ENCODE data around the gene LETM1.

LETM1 gene

DNA sequence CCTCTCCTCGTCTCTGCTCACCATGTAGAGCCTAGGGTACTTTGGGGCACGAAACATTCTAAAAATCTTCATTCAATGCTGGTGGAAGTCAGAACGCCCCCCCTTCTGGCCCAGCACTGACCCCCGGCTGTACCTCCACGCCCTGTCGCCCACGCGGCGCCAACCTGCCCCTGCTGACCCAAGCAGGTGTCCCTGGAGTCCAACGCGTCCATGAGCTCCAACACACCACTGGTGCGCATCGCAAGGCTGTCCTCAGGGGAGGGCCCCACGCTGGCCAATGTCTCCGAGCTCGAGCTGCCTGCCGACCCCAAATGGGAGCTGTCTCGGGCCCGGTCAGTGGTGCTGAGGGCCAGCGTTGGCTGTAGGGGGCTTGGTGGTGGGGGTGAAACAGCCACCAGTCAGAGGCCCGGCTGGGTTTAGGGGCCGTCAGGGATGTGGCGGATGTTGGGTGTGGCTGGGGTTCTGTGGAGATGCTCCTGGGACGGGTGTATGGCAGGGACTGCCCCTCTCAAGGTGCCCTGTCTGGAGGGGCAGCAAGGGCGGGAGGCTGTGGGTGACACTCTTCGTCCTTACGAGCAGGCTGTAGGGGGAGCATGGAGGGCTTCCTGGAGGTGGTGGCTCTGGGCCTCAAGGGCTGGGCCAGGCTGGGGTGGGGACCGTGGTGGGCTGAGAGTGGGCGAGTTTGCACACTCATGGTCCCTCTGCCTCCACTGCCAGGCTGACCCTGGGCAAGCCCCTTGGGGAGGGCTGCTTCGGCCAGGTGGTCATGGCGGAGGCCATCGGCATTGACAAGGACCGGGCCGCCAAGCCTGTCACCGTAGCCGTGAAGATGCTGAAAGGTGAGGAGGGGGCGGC, 51.1 kb downstream of the LETM1 start:
- DNase-seq, result no peak

GRCh38 chr4:1803523-1804423, 52.2 kb downstream of the LETM1 start:
- DNase-seq, result no peak

DNA sequence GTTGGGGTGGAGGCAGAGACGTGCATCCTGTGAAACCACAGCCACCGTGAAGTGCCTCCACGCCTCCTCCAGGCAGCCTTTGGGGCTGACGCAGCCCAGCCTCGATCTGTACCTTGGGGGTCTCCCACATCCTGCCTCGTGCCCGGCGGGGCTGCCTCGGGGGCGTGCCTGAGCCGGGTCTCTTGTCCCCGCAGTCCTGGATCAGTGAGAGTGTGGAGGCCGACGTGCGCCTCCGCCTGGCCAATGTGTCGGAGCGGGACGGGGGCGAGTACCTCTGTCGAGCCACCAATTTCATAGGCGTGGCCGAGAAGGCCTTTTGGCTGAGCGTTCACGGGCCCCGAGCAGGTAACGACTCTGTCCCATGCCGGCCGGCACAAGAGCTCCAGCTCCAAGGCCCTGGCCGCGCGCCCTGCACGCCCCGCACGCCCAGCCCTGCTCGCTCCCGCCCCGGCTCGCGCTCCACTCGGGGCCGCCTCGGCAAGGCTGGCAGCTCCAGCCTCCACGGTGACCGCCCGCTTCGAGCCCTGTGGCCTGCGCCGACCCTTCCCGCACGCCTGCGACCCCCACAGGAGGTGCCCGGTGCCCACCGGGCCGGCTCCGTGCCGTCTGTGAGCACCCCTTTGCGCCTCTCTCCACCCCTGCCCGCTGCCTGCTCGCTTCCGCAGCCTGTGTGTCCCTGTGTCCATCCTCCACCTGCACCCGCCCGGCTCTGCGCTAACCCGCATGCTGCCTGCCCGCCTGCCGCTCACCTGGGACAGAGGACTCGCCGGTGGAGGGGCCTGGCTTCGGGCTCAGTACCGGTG, 53.0 kb downstream of the LETM1 start:
- DNase-seq, result no peak

DNA sequence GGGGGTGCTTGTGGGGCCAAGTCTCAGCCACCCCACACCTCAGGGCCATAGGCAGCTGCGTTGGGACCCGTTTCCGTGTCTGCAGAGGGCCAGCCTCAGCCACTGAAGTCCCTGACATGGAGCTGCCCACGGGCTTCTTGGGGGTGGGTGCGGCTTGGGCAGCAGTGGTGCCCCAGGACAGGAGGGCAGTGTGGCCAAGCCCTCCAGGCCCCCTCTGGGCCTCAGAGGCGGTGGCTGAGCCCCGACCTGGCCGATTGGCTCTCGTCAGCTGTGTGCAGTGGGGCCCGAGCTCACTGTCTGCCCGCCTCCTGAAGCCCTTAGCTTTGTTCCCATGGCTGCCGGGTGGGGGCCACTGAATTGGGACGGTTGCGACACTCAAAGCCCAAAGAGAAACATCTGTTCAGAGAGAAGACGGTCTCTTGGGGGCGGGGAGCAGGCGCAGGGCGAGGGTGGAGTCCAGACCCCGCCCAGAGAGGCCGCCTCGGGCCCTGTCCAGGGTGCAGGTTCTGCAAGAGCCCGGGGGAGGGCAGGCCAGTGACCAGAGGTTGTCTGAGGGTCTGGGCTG, 53.7 kb downstream of the LETM1 start:
- no peak for DNase-seq

- no peak for DNase-seq
Measured at GRCh38 chr4:1801286-1801958, 54.5 kb downstream of the LETM1 start.

GRCh38 chr4:1800805-1801204, 55.2 kb downstream of the LETM1 start:
- DNase-seq, result no peak

- DNase-seq, result peak; percentile 46
Measured at GRCh38 chr4:1799387-1800375, 56.3 kb downstream of the LETM1 start.

GRCh38 chr4:1798580-1799386, 57.2 kb downstream of the LETM1 start:
- DNase-seq, result no peak

GRCh38 chr4:1797861-1798579, 57.9 kb downstream of the LETM1 start:
- no peak for DNase-seq

- DNase-seq, result no peak
Measured at GRCh38 chr4:1797298-1797860, 58.6 kb downstream of the LETM1 start.

GRCh38 chr4:1796486-1797204, 59.3 kb downstream of the LETM1 start:
- no peak for DNase-seq

DNA sequence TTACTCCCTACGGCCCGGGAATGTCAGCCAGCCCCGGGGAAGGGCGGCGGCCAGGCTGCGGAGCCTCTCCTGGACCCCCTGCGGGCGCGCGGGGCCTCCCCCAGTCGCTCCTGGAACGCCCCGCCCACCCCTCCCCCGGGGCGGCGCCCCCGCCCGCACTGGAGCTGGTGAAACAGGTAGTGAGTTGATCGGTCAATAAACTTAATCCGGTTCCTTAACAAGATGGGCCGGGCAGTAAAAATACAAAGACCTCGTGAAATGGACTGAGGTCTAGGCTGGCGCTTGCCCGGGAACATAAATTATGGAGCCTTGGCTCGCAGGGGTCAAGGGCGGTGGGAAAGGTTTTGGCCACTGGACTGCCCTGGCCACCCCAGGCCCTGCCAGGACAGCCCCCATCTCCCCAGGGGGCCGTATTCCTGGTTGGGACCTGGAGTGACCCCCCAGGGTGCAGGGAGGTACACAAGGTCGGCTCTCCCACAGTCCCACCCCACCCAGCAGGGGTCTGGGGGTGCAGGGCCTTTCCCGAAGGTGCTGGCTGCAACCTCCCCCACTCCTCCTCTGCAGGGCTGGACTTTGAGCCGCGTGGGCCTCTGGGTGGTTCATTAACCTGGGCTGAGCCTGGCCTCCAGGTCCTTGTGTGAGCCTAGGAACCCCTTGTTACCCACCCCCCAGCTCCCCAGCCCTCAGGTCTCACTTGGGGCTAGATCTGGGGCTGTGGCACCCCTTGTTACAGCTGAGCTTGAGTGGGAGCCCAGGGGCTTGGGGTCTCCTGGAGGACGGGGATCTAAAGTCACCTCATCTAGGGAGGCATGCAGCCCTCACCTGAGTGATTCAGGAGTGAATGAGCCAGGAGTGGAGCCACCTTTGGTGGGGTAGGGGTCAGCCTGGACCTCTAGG, 60.4 kb downstream of the LETM1 start:
- peak; percentile 71 for DNase-seq

DNA sequence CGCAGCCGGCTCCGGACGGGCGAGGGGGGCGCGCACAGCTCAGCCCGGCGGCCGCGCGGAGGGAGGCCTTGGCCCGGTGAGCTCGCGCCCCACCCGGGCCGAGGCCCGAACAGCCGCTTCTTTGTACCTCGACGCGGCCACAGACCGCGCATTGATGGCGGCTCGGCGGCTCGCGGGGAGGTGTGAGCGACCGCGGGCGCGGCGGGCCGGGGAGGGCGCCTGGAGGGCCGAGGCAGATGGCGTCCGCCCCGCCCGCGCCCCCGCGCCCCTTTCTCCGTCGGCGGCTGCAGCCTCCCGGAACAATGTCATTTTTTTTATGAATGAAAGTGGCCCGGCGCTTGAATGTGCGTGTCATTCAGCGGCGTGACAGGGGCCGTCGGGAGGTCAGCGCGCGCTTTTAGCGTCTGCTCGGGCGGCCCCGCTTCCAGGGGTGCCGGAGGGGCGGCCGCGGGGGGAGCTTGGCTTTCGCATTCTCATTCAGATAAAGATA, 61.1 kb downstream of the LETM1 start:
- DNase-seq, result peak; percentile 70

DNA sequence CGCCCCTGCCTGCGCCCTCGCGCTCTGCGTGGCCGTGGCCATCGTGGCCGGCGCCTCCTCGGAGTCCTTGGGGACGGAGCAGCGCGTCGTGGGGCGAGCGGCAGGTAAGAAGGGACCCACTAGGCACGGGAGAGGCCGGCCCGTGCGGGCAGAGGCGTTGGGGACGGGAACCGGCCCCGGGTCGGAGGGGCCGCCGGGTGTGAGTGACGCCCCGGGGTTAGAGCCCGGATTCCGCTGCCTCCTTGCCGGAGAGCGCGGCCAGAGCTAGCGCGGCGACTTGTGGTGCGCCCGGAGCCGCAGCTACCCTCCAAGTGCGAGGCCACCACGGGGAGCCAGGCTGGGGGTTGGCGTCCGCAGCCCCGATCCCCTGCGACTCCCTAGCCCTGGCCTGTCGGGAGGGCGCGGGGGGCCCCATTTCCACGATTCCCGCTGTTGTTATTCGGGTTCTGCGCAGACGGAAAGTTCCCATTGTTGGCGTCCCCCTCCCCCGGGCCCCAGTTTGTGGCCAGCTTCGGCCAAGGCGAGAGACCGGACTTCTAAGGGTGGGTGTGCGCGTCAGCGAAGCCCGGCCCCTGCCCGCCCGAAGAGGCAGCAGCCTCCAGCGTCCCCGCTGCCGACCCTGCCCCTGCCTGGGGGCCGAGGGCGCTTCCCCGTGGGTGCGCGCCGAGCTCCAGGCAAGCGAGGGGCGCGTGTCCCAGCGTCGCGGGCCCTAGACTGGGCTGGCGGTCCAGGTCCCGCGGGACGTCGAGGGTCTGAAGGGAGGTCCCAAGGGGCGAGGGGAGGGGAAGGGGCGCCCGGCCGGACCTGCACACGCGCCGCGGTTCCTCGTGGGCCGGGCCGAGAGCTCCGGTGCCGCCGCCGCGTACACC, 61.8 kb downstream of the LETM1 start:
- DNase-seq, result peak; percentile 63

DNA sequence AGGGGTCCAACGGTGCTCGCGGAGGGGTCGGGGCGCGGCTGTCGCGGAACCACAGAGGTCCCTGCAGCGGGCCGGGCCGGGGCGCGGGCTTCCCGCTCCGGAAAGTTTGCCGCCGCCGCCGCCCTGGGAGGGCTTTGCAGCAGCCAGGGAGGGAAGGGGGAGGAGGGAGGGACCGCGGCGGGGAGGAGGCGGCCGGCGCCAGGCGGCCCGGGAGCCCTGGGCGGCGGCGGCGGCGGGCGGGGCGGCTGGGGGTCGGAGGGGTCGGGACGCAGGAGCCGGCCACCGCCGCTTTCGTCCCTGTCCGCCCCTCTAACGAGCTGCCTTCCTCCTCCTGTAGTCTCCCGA, 62.5 kb downstream of the LETM1 start:
- DNase-seq, result peak; percentile 76
